PC-3 (cell line): Measurements from ENCODE around the gene RERE. TPM values are rescaled to one million over a fixed set of nuclear protein-coding genes. Genes with fewer than 3 reads are reported as not detected.
"Not testable (repeated sequence)": the region's sequence is repeated elsewhere in the genome, so short reads cannot be mapped to it uniquely, and the experiment has no call there.

Experiments
- ATAC-seq: fragments of 200-7000 bp; cut with Tn5 transposase; 2 replicates; pipeline ENCODE4 v1.9.1; 2020; ENCODE audit warnings: mild to moderate bottlenecking, moderate library complexity
- BruUV-seq: library from RNA; stranded (reverse); fragments of 400-500 nt; replicated peaks from 2 replicates; lab custom pipeline; 2021; lab: Mats Ljungman, UMichigan
- CTCF ChIA-PET: fragments of 300-600 bp; sonication (Branson Sonifier 250); formaldehyde crosslinking; loops from one replicate; lab custom pipeline; 2022; ENCODE audit warnings: antibody characterized with exemption; lab: Charles Lee
- POLR2A ChIA-PET: fragments of 300-600 bp; sonication (Branson Sonifier 250); formaldehyde crosslinking; loops from one replicate; lab custom pipeline; 2022; ENCODE audit warnings: antibody characterized with exemption; ENCODE audit not compliant: unreplicated experiment; lab: Charles Lee
- DNase-seq: peaks from one replicate; pipeline ENCODE4 v3.0.0-alpha.2; 2015
- H2AFZ ChIP-seq: fragments of 300-600 bp; sonication (generic); 2 replicates; pipeline ENCODE4 v1.6.0; 2016; ENCODE audit warnings: antibody characterized with exemption, low read length
- H3F3A ChIP-seq: fragments of 300-600 bp; sonication (generic); one replicate; pipeline ENCODE4 v1.6.0; 2017; ENCODE audit warnings: antibody characterized with exemption, low read length, control low read depth, mild to moderate bottlenecking; ENCODE audit not compliant: unreplicated experiment
- H3K27ac ChIP-seq: fragments of 300-600 bp; sonication (generic); 2 replicates; pipeline ENCODE4 v1.5.1; 2016; ENCODE audit warnings: mild to moderate bottlenecking, low read length
- H3K27me3 ChIP-seq: fragments of 300-600 bp; sonication (generic); 2 replicates; pipeline ENCODE4 v1.6.1; 2016; ENCODE audit warnings: low read length, mixed read lengths
- H3K36me3 ChIP-seq: fragments of 300-600 bp; sonication (generic); 2 replicates; pipeline ENCODE4 v1.6.1; 2016; ENCODE audit warnings: low read depth, mixed run types, low read length, mixed read lengths
- H3K4me1 ChIP-seq: fragments of 300-600 bp; sonication (generic); 2 replicates; pipeline ENCODE4 v1.5.1; 2016; ENCODE audit warnings: low read length; ENCODE audit not compliant: insufficient read depth
- H3K4me2 ChIP-seq: fragments of 300-600 bp; sonication (generic); 2 replicates; pipeline ENCODE4 v1.6.0; 2016; ENCODE audit warnings: low read length
- H3K4me3 ChIP-seq: fragments of 300-600 bp; sonication (generic); 2 replicates; pipeline ENCODE4 v1.5.1; 2016; ENCODE audit warnings: mild to moderate bottlenecking, low read length, mixed read lengths
- H3K79me2 ChIP-seq: fragments of 300-600 bp; sonication (generic); 2 replicates; pipeline ENCODE4 v1.6.1; 2017; ENCODE audit warnings: low read length, mixed read lengths
- H3K9ac ChIP-seq: fragments of 300-600 bp; sonication (generic); 2 replicates; pipeline ENCODE4 v1.6.0; 2016; ENCODE audit warnings: mild to moderate bottlenecking, low read length
- H3K9me2 ChIP-seq: fragments of 300-600 bp; sonication (generic); replicated peaks from 2 replicates; pipeline ENCODE4 v1.6.1; 2016; ENCODE audit warnings: mixed run types, low read length, mixed read lengths
- H3K9me3 ChIP-seq: fragments of 300-600 bp; sonication (generic); 2 replicates; pipeline ENCODE4 v1.6.1; 2016; ENCODE audit warnings: low read length, mixed read lengths
- H4K20me1 ChIP-seq: fragments of 300-600 bp; sonication (generic); 2 replicates; pipeline ENCODE4 v1.6.1; 2016; ENCODE audit warnings: low read length, mixed read lengths
- CTCF ChIP-seq: fragments of 300-600 bp; sonication (generic); conservative IDR thresholded peaks from 2 replicates; pipeline ENCODE4 v1.5.1; 2017; ENCODE audit warnings: antibody characterized with exemption, low read depth, mild to moderate bottlenecking, low read length
- EZH2 ChIP-seq: fragments of 300-600 bp; sonication (generic); IDR thresholded peaks from one replicate; pipeline ENCODE4 v1.6.1; 2017; ENCODE audit warnings: antibody characterized with exemption, mild to moderate bottlenecking, low read length; ENCODE audit not compliant: unreplicated experiment
- EZH2phosphoT487 ChIP-seq: fragments of 300-600 bp; sonication (generic); IDR thresholded peaks from 2 replicates; pipeline ENCODE4 v1.6.1; 2018; ENCODE audit warnings: mild to moderate bottlenecking, antibody characterized with exemption, low read length, borderline replicate concordance
- intact Hi-C: fragments of 100-400 bp; cut with micrococcal nuclease; formaldehyde crosslinking; loops from 2 replicates; pipeline ENCODE4 v1.9.0; 2023
- total RNA-seq: library from RNA; depleted of rRNA; stranded (reverse); fragments of >200 nt; gene quantifications from 2 replicates; pipeline ENCODE4 v1.2.3, GENCODE V29; 2014

RERE gene
- total RNA-seq, 1 experiment from 2014 or later = 24.2 TPM

- no peak overlapping the region for H3K27ac ChIP-seq
- peaks cover 8% of the 10 kb centered on the region for H3F3A ChIP-seq
- ATAC-seq (no peak), DNase-seq (no peak)
- peaks cover 96% of the 10 kb centered on the region for H3K79me2 ChIP-seq
- no peak overlapping the region for H3K4me2 ChIP-seq
- no peak overlapping the region for H3K9ac ChIP-seq
- no peak overlapping the region for H3K4me3 ChIP-seq
- TF ChIP-seq EZH2phosphoT487 = no peak
- TF ChIP-seq CTCF = no peak
- no peak for TF ChIP-seq EZH2
- H3K9me3 ChIP-seq = no peaks in the 10 kb centered on the region
- intact Hi-C loops = no loop called here
- no TSS peak for BruUV-seq
- H3K4me1 ChIP-seq = peaks cover 21% of the 10 kb centered on the region
- POLR2A ChIA-PET = interaction anchor here (0.6 kb wide), 1 partner anchor 134 kb away, joined by 3 read pairs; no protein-coding TSS in a partner anchor
- no peaks in the 10 kb centered on the region for H3K27me3 ChIP-seq
- H4K20me1 ChIP-seq = peaks cover 18% of the 10 kb centered on the region; the same call in 1 of the 2 replicates
- no peaks in the 10 kb centered on the region for H3K9me2 ChIP-seq
- CTCF ChIA-PET = no interaction called here
- H2AFZ ChIP-seq = no peak overlapping the region
- no peaks in the 10 kb centered on the region for H3K36me3 ChIP-seq
Observed at GRCh38 chr1:8698012-8698630, 119.3 kb downstream of the RERE start.

GRCh38 chr1:8695442-8695841 lies 122.0 kb downstream of the RERE start:
- CTCF ChIA-PET = interaction anchor here (0.6 kb wide), 1 partner anchor 253 kb away, joined by 5 read pairs; no protein-coding TSS in a partner anchor
- H4K20me1 ChIP-seq = peaks cover 18% of the 10 kb centered on the region

GRCh38 chr1:8693107-8693506 lies 124.3 kb downstream of the RERE start:
- Histone ChIP-seq H2AFZ (no peak overlapping the region), H3F3A (no peaks in the 10 kb centered on the region), H3K9ac (no peak overlapping the region), H4K20me1 (peaks cover 11% of the 10 kb centered on the region), H3K27me3 (no peaks in the 10 kb centered on the region), H3K79me2 (peaks cover 93% of the 10 kb centered on the region), H3K9me3 (no peaks in the 10 kb centered on the region), H3K4me3 (no peak overlapping the region), H3K36me3 (no peaks in the 10 kb centered on the region), H3K27ac (no peak overlapping the region), H3K9me2 (no peaks in the 10 kb centered on the region), H3K4me1 (no peaks in the 10 kb centered on the region), H3K4me2 (no peak overlapping the region)
- intact Hi-C loops = no loop called here
- DNase-seq = no peak
- TF ChIP-seq CTCF (no peak), EZH2phosphoT487 (no peak), EZH2 (no peak)
- BruUV-seq = no TSS peak
- ChIA-PET CTCF (no interaction called here), POLR2A (no interaction called here)
- ATAC-seq = no peak

More at GRCh38 chr1:8695442-8695841, 122.0 kb downstream of the RERE start:
- H3K27me3 ChIP-seq, POLR2A ChIA-PET, H3F3A ChIP-seq, H3K4me3 ChIP-seq, H3K27ac ChIP-seq, H3K9me3 ChIP-seq, H3K36me3 ChIP-seq, DNase-seq, H3K9ac ChIP-seq, H3K4me1 ChIP-seq, BruUV-seq, H2AFZ ChIP-seq, H3K4me2 ChIP-seq, H3K9me2 ChIP-seq, intact Hi-C loops, ATAC-seq: not testable (repeated sequence)
- peaks cover 95% of the 10 kb centered on the region for H3K79me2 ChIP-seq
